GM19193 (cell line): Measurements from ENCODE around the gene LDB3.

Source experiments
- POLR2A ChIP-seq: IDR thresholded peaks from 4 replicates; pipeline ENCODE4 v1.6.1; 2011; ENCODE audit not compliant: insufficient read depth, insufficient read length; ENCODE audit errors: extremely low read depth

Gene LDB3

DNA sequence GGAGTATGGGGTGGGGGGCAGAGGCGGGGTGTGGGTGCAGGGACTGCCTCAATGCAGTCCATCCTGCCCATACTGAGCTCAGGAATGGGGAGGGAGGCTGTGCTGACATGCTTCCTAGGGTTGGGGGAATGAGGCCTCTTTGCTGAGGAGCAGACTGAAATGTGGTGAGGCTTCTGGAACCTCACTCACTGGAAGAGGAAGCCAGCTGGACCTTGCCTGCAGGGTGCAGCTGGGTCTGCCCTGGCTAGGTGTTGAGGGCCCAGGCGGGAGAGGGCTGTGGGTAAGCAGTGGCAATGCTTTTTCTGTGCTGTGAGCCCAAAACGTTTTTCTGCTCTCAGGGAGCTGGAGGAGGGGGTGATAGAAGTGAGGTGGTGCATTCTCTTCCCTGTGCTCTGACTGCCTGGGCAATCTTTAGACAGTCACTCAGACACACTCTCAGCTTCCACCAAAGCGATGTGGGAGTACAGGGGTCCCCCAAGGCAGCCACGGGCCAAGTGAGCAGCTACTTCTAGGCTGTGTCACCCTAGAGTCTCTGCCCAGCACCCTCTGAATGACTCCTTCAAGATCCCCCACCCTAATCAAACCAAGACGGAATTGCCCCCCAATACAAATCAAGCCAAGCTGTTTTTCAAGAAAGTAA, 47.0 kb downstream of the LDB3 start:
- TF ChIP-seq POLR2A, result no peak

- no peak for TF ChIP-seq POLR2A
Measured at GRCh38 chr10:86715836-86716235, 47.5 kb downstream of the LDB3 start.

DNA sequence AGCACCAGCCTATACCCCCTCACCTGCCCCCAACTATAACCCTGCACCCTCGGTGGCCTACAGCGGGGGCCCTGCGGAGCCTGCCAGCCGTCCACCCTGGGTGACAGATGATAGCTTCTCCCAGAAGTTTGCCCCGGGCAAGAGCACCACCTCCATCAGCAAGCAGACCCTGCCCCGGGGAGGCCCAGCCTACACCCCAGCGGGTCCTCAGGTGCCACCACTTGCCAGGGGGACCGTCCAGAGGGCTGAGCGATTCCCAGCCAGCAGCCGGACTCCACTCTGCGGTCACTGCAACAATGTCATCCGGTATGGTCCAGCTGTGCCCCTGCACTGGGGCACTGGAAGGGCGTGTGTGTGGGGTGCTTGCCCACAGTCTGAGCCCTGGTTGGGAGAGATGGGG, 48.2 kb downstream of the LDB3 start:
- no peak for TF ChIP-seq POLR2A

DNA sequence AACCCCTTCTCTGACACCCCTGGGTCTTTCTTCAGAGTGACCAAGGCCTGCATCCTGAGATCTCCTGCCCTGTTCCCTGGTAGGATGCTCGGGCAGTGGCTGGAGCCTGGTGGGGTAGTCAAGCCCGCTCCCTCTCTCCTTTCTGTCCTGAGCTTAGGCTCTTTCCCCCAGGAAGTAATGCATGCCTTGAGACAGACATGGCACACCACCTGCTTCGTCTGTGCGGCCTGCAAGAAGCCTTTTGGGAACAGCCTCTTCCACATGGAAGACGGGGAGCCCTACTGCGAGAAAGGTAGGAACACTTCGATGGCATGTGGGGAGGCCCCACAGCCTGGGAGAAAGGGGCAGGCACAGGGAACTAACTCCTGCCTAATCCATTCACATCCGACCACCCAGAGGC, 50.2 kb downstream of the LDB3 start:
- TF ChIP-seq POLR2A, result no peak

- TF ChIP-seq POLR2A, result no peak
Measured at GRCh38 chr10:86721232-86721631, 52.9 kb downstream of the LDB3 start.

DNA sequence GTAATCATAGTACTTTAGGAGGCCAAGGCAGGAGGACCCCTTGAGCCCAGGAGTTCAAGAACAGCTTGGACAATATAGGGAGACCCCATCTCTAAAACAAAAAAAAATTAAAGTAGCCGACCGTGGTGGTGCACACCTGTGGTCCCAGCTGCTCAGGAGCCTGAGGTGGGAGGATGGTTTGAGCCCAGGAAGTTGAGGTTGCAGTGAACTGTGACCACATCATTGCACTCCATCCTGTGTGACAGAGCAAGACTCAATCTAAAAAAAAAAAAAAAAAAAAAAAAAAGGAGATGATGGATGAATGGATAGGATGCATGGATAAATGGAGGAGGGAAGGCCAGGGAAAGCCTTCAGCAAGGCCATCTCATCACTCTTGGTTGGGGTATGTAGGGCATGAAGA, 54.7 kb downstream of the LDB3 start:
- TF ChIP-seq POLR2A, result no peak

GRCh38 chr10:86724445-86724844, 56.1 kb downstream of the LDB3 start:
- no peak for TF ChIP-seq POLR2A

GRCh38 chr10:86725980-86726676, 57.8 kb downstream of the LDB3 start:
- no peak for TF ChIP-seq POLR2A

DNA sequence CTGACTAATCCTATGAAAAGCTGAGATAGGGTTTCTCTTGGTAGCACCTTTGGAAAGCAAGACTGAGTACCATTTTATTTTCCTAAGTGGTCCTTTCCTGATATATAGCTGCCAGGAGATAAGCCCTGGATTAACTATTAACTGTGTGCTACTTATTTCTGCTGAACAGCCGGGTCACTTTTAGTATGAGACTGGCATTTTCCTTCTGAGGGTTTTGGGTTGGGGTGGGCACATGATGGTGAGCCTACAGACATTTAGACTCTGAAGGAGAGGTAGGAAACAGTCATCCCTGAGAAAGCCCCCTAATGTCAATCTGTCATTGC, 58.3 kb downstream of the LDB3 start:
- TF ChIP-seq POLR2A, result no peak

GRCh38 chr10:86727470-86727869, 59.2 kb downstream of the LDB3 start:
- TF ChIP-seq POLR2A, result no peak

DNA sequence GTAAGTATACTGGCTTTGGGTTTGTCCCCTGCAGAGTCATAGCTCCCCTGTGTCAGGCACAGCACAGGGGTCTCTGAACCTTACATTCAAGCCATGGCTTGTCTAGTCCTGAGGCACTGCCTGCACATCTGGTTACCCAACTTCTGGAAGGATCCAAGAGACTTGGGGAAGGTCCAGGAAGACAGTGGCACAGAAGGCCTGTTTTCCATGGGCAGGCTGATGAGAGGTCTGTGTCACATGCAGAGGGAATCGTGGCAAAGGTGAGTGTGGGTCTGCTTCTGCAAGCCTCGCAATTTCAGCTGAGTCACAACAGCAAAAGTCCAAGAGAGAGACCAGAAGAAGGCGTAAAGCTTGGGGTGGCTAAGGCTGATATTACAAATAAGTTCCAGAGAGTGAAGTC, 59.7 kb downstream of the LDB3 start:
- TF ChIP-seq POLR2A, result no peak

GRCh38 chr10:86729677-86730076, 61.4 kb downstream of the LDB3 start:
- no peak for TF ChIP-seq POLR2A

- no peak for TF ChIP-seq POLR2A
Measured at GRCh38 chr10:86730227-86730626, 61.9 kb downstream of the LDB3 start.

GRCh38 chr10:86732771-86733170, 64.5 kb downstream of the LDB3 start:
- TF ChIP-seq POLR2A, result no peak

- TF ChIP-seq POLR2A, result no peak
Measured at GRCh38 chr10:86733260-86733671, 65.0 kb downstream of the LDB3 start.

GRCh38 chr10:86734207-86734988, 66.1 kb downstream of the LDB3 start:
- TF ChIP-seq POLR2A, result no peak
